Erythroblast (primary cell): Measurements from ENCODE around the gene CLASP1.

Experiments
- GATA1 ChIP-seq: IDR thresholded peaks from 2 replicates; pipeline ENCODE4 v1.6.1; 2011; ENCODE audit warnings: low read depth, mild to moderate bottlenecking, control low read depth, low read length, moderate library complexity
- POLR2A ChIP-seq: IDR thresholded peaks from 2 replicates; pipeline ENCODE4 v1.6.1; 2011; ENCODE audit warnings: mild to moderate bottlenecking, low read length

DNA sequence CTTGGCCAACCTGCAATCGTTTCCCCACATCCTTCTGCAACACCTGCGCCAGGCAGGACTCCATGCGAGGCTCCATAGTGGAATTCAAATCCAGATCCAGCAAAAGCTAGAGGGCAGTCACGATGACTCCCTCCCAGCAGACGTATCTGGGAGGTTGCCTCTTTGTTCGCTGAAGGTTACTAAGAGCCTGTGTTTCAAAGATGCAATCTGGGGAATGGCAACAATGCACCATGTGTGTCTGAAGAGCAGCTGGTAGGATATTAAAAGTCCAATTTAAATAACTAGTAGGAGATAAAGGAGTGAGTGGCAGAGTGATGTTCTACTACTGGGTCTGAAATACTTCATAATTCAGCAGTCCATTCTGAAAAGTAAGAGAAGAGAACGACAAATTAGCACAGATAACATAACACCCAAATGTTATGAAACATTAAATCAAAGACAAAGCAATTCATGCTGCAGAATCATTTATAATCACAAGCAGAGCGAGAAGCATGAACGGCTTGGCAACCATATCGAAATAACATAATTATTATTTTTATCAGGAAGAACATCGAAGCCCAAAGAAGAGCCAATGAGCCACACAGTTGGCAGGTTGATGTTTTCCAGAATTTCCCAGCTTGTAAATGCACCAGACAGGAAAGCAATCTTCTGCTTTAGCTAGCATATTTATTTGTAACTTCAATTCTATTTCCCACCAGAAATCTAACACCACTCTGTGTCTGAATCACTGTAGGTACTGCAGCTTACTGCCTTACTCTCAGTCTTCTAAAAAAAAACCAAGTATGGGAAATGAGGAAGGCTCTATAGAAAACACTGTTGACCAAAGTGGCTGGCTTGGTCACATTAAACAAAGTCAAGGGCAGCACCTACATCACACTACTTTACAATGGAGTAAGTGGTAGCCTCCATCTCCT, 43.2 kb downstream of the CLASP1 start:
- no peak for TF ChIP-seq POLR2A
- TF ChIP-seq GATA1 = no peak
